ENCODE data around the gene MASP1.

Gene MASP1

GRCh38 chr3:187291512-187292132, at the start of gene MASP1:
Gene MASP1, minus strand, starts transcription at chr3:187291737. Its CDS starts 105 bp downstream, at chr3:187291632.
- no peak for DNase-seq (ENCODE audit: low read depth in 2 of 2)

- no peak for DNase-seq (ENCODE audit: low read depth in 2 of 2)
Observed at GRCh38 chr3:187340578-187340977, 49.0 kb upstream of the MASP1 start.

GRCh38 chr3:187336322-187336721, 44.8 kb upstream of the MASP1 start:
- no peak for DNase-seq (ENCODE audit: low read depth in 2 of 2)

GRCh38 chr3:187334904-187335303, 43.4 kb upstream of the MASP1 start:
- DNase-seq (ENCODE audit: low read depth in 2 of 2), result no peak

GRCh38 chr3:187328691-187329090, 37.2 kb upstream of the MASP1 start:
- no peak for DNase-seq (ENCODE audit: low read depth in 2 of 2)

GRCh38 chr3:187327845-187328244, 36.3 kb upstream of the MASP1 start:
- DNase-seq (ENCODE audit: low read depth in 2 of 2), result no peak

GRCh38 chr3:187325632-187326031, 34.1 kb upstream of the MASP1 start:
- no peak for DNase-seq (ENCODE audit: low read depth in 2 of 2)

- no peak for DNase-seq (ENCODE audit: low read depth in 2 of 2)
Observed at GRCh38 chr3:187323091-187323490, 31.6 kb upstream of the MASP1 start.

GRCh38 chr3:187322291-187322690, 30.8 kb upstream of the MASP1 start:
- DNase-seq (ENCODE audit: low read depth in 2 of 2), result no peak

GRCh38 chr3:187321766-187322165, 30.2 kb upstream of the MASP1 start:
- DNase-seq (ENCODE audit: low read depth in 2 of 2), result no peak

GRCh38 chr3:187319699-187320302, 28.3 kb upstream of the MASP1 start:
- DNase-seq (ENCODE audit: low read depth in 2 of 2), result peak in 1 of 2 donors; percentile 46

- peak; percentile 3 to 4 for DNase-seq (ENCODE audit: low read depth in 2 of 2)
Observed at GRCh38 chr3:187318819-187319616, 27.5 kb upstream of the MASP1 start.

GRCh38 chr3:187315872-187316271, 24.3 kb upstream of the MASP1 start:
- no peak for DNase-seq (ENCODE audit: low read depth in 2 of 2)

- DNase-seq (ENCODE audit: low read depth in 2 of 2), result no peak
Observed at GRCh38 chr3:187314176-187314575, 22.6 kb upstream of the MASP1 start.

- DNase-seq (ENCODE audit: low read depth in 2 of 2), result no peak
Observed at GRCh38 chr3:187310954-187311470, 19.5 kb upstream of the MASP1 start.

- DNase-seq (ENCODE audit: low read depth in 2 of 2), result no peak
Observed at GRCh38 chr3:187310226-187310625, 18.7 kb upstream of the MASP1 start.

GRCh38 chr3:187305881-187306280, 14.3 kb upstream of the MASP1 start:
- DNase-seq (ENCODE audit: low read depth in 2 of 2), result no peak

GRCh38 chr3:187299611-187300010, 8.1 kb upstream of the MASP1 start:
- DNase-seq (ENCODE audit: low read depth in 2 of 2), result no peak

- no peak for DNase-seq (ENCODE audit: low read depth in 2 of 2)
Observed at GRCh38 chr3:187296911-187297310, 5.4 kb upstream of the MASP1 start.

GRCh38 chr3:187296058-187296457, 4.5 kb upstream of the MASP1 start:
- no peak for DNase-seq (ENCODE audit: low read depth in 2 of 2)

- DNase-seq (ENCODE audit: low read depth in 2 of 2), result no peak
Observed at GRCh38 chr3:187295316-187296034, 3.9 kb upstream of the MASP1 start.
